HG02981 (cell line): ENCODE measurements around the gene PDE3B.
"Not testable (repeated sequence)": the region's sequence is repeated elsewhere in the genome, so short reads cannot be mapped to it uniquely, and the experiment has no call there.

ENCODE experiments used
- ATAC-seq: cut with Tn5 transposase; IDR thresholded peaks from one replicate; pipeline ENCODE4 v1.9.1; 2021; ENCODE audit warnings: mild to moderate bottlenecking, moderate library complexity; ENCODE audit not compliant: unreplicated experiment

Gene PDE3B

DNA sequence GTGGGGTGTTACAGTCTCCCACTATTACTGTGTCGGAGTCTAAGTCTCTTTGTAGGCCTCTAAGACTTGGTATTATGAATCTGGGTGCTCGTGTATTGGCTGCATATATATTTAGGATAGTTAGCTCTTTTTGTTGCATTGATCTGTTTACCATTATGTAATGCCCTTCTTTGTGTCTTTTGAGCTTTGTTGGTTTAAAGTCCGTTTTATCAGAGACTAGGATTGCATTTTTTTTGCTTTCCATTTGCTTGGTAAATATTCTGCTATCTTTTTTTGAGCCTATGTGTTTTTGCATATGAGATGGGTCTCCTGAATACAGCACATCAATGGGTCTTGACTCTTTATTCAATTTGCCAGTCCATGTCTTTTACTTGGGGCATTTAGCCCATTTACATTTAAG, 97.6 kb downstream of the PDE3B start:
- ATAC-seq = no peak

DNA sequence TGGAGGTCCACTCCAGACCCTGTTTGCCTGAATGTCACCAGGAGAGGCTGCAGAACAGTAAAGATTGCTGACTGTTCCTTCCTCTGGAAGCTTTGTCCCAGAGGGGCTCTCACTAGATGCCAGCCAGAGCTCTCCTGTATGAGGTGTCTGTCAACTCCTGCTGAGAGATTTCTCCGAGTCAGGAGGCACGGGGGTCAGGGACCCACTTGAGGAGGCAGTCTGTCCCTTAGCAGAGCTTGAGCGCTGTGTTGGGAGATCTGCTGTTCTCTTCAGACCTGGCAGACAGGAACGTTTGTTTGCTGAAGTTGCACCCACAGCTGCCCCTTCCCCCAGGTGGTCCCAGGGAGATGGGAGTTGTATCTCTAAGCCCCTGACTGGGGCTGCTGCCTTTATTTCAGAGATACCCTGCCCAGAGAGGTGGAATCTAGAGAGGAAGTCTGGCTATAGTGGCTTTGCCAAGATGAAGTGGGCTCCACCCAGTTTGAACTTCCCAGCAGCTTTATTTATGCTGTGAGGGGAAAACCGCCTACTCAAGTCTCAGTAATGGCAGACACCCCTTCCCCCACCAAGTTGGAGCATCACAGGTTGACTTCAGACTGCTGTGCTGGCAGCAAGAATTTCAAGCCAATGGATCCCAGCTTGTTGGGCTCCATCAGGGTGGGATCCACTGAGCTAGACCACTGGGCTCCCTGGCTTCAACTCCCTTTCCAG, 99.4 kb downstream of the PDE3B start:
- no peak for ATAC-seq

DNA sequence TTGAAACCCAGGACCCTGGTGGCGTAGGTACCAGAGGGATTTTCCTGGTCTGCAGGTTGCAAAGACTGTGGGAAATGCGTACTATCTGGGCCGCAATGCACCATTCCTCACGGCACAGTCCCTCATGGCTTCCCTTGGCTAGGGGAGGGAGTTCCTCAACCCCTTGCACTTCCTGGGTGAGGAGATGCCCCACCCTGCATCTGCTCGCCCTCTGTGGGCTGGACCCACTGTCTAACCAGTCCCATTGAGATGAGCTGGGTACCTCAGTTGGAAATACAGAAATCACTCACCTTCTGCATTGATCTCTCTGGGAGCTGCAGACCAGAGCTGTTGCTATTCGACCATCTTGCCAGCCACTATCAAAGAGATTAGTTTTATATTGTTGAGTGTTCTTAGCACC, 100.1 kb downstream of the PDE3B start:
- not testable (repeated sequence) for ATAC-seq

DNA sequence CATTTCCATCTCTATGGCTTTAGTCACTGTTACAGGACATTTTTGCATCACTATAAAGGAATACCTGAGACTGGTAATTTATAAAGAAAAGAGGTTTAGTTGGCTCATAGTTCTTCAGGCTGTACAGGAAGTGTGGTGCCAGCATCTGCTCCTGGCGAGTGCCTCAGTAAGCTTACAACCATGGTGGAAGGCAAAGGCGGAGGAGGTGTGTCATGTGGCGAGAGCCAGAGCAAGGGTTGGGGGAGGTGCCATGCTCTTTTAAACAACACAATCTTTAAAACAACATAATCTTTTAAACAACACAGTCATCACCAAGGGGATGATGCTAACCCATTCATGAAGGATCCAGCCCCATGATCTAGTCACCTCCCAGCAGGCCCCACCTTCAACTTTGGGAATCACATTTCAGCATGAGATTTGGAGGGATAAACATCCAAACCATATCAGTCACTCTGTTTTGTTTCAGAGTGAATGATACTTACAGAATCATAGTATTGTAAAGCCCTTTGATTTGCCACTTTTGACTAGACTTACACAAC, 103.3 kb downstream of the PDE3B start:
- no peak for ATAC-seq

DNA sequence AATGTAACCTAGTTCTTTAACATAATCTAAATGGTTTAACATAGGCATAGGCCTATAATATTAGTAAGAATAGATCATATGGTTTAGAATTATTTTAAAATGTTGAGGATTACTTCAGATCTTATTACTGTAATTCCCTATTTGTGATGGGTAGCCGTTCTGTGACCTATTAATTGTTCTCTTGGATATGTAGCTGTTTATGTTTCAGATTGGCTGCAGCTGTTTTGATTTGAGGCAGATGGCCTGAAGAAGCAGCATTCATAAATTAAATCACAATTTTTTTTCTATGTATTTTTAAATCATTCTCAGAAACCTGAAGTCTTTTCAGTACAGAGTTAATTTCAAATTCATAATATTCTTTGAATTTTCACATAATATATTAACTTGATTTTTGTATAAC, 104.5 kb downstream of the PDE3B start:
- ATAC-seq = no peak

DNA sequence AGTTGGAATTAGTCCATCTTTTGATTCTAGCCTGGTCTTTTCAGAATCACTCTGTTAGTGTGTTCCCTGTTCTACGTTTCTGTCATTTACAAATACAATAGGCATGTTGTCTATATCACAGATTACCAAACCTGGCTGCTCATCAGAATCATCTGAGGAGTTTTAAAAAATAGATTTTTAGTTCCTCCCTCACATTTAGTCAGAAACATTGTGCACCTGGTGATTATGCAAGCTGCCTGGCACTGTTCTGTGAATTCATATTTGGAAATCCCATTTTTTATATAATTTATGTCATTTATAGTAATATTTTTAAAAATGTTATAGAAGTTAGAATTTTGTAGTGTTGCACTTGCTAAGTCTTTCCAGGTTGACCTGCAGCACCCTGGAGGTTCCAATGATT, 107.3 kb downstream of the PDE3B start:
- no peak for ATAC-seq

DNA sequence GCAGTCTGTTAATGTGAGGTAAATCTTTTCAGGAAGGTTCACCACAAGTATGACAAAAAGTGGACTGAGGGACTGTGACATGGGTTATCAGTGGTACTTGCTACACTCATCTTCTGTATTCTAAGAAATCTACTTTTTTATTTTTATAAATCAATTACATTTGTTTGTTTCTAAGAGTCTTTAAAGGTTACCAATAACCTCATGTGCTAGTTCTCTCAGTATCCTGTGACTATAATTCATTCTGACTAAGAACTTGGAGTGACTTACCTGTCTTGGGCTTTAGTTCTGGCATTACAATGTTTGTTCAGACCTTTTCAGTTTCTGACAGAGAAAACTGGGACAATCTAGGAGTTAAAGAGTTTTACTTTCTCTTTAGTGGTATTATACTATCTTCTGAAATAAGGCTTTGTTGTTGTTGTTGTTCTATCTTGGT, 108.4 kb downstream of the PDE3B start:
- ATAC-seq = no peak

DNA sequence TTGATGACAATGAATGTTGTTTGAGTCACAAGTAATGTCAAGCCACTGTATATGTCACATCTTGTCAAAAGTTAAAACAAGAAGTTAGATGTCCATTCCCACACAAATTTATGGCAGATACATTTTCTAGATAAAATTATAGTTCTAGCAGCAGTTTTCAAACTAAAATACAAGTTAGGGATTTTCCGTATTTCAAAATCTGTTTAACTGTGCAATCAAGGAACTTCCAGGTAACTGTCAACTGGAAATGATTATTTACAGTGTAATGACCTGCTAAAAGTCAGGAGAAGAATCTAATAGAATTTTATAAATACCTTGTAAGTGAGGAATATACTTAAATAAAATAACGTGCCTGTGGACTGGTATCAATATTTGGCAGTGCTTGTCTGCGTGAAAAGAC, 111.5 kb downstream of the PDE3B start:
- ATAC-seq = no peak

DNA sequence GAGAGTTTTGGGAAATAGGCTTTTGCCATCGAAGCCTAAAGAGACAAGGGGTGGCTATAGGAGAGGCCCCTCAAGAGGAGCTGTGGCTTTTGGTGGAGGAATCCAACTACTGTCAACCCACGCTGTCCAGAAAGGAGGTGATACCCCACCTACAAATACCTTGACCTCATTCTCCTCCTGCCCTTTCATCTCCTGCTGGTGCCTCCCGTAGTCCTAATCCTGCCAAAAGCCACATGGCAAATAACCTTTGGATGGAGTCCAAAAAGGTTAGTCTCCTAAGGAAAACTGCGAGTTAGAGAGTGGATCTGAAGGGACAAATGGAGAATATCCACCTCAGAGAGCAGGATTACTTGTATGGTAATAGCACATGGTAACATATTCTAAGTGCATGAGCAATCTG, 112.7 kb downstream of the PDE3B start:
- ATAC-seq = no peak

DNA sequence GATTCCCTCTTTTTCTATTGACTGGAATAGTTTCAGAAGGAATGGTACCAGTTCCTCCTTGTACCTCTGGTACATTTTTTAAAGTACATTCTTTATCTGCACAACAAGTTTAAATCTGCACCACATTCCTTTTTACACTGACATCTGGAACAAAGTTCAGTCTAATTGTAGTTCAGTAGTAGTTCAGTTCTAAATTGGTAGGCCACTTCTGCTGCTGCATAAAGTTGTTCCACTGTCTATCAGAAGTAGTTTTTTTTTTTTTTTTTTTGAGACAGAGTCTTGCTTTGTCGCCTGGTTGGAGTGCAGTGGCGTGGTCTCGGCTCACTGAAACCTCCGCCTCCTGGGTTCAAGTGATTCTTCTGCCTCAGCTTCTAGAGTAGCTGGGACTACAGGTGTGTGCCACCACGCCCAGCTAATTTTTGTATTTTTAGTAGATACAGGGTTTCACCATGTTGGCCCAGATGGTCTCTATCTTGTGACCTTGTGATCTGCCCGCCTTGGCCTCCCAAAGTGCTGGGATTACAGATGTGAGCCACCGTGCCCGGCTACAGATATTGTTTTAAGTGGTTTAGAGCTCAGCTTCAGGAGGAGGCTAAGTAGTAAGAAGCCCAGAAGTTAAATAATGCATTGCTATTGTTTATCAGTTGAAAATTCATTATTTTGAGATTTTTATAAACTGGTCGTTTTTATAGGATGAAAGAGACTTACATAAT, 115.9 kb downstream of the PDE3B start:
- ATAC-seq = not testable (repeated sequence)

DNA sequence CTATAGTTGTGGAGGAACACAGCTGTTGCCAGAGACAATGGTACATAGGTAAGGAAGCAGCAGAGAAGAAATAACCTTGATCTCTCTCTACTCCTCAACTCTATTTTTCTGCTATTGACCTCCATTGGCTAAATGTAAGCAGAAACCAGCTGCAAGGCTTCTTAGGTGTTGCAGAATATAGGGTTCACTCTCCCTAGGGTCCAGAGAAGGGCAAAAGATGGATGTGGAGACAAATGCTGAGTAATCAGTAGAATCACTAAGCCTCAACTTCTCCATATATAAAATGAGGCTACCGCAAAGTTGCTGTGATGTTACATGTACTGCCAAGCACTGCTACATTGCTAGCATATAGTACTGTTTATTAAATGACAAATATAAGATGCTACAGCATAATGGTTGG, 120.6 kb downstream of the PDE3B start:
- ATAC-seq = no peak

DNA sequence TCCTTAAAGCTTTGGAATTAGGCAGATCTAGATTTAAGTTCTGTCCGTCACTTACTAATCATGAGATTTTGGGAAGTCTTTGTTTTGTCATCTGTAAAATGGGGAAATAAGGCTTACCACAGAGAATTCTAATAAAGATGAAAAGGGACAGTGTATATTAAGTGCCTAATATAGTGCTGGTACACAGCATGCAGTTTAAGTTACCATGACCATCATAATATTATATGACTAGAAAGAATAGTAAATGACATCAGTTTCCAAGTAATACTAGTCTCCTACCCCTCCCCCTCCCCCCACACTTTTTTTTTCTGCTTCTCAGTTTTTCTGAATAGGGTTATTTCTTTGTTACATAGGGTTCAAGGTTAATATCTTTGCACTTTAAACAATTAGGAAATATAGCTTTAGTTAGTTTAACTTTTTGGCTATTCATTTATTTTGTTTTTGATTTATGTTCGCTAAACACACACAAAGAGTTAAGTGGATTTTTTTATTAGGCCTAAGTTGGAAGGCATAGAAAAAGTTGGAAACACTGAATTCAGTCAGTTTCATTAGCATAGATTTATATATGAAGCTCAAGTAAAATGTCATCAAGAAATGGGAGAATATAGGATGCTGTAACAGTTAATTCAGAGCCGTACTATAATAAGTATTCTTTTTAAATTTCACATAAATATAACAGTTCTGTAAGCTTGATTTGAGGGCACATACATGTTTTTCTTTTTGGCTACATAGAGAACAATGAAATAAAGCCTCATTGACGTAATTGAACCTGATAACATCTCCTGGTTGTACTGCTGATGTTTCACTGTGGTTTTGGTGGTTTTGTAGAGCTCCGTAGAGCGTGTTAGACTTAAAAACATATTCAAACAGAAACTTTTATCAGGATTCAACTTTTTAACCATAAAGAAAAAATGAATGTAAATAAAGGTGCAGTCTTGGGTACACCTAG, 121.2 kb downstream of the PDE3B start:
- ATAC-seq = peak; percentile 84

DNA sequence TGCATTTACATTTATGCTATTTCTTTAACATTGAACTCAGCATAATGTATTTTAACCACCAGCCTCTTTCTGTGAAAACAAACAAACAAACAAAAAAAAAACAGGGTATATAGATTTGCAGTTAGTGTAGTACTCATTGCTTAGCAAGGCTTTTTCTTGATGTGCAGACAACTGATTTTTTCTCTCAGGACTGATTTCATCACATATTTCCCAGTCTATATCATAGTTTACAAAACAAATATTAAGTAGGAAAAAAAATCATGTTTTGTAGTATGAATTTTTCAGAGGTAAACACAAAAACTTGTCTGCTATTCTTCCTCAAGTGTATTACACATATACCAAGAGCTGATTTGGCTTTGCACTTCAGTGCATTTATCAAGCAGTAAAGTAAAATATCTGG, 123.0 kb downstream of the PDE3B start:
- ATAC-seq = no peak

DNA sequence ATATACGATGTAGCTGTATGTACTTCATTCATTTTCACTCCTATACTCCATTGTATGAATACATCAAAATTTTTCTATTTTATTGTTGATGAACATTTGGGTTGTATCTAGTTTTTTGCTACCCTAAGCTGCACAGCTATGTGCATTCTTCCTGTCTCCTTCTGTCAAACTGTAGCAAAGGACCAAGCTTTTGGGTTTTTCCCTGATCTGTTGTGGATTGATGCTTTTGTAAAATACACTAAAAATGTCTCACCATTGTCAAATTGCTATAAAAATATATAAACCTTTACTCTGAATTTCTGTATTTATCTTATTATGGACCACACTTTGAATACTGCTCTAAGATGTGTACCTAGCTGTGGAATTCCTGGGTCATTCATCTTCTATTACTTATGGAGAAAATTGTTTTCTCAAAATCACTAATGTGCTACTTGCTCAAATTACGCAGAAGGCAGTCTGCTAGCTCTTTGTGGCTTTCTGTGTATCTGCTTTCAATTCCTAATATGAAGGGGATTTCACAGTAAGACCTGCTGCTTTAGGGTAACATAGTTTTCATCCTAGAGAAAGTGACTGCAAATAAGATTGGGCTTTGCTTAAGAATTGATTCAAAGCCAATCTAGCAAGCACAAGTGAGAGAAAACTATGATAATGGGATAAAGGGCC, 125.1 kb downstream of the PDE3B start:
- peak; percentile 45 for ATAC-seq

DNA sequence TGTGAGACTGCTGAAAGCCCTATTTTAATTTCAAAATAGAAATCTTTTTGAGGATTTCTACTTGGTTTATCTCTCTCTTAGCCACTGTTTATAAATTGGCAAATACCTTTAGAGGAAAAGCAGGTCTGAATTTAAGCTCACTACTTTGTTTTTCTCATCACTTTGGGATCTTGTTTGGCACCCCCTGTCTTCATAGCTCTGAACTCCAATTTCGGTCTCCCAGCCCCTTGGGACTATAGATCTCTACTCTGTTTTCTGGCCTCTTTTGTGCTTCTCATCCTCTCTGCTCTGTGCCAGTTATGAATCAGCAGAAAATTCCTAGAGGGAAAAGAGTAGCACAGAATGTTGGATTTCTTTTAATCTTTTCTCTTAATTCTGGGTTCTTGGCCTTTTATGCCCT, 130.2 kb downstream of the PDE3B start:
- no peak for ATAC-seq

DNA sequence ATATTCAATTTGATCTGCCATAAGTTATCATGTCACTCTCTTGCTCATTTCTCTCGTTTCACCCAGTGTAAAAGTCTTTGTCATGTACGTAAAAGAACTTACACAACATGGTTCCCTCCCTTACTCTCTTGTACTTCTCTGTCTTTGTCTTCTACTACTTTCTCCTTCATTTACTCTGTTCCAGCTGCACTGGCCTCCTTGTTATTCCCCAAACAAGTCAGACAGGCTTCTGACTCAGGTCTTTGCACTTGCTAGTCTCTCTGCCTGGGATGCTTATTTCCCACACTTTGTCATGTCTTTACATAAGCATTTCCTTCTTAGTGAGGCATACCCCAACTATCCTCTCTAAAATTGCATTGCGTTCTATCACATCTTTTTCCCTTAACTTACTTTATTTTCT, 131.1 kb downstream of the PDE3B start:
- ATAC-seq = no peak

DNA sequence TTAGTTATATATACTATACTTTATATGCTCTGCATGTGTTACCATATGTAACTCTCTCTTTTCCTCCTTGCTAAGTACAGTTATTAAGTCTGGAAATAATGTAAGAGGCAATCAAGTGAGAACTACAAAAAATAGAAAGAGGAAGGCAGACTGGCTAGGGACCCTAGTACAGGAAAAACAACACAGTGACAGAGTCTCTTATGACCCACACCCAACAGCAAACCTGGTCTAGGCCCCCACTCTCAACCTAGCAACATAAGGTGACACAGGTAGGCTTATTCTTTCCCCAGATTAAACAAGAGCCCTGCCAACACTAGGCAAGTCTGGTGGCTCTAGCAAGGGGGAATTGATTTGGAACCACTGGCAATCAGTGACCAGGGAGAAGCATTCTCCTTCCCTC, 132.3 kb downstream of the PDE3B start:
- no peak for ATAC-seq

DNA sequence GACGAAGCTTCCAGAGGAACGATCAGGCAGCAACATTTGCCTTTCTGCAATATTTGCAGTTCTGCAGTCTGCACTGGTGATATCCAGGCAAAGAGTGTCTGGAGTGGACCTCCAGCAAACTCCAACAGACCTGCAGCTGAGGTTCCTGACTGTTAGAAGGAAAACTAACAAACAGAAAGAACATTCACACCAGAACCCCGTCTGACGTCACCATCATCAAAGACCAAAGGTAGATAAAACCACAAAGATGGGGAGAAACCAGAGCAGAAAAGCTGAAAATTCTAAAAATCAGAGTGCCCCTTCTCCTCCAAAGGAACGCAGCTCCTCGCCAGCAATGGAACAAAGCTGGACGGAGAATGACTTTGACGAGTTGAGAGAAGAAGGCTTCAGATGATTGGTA, 134.9 kb downstream of the PDE3B start:
- not testable (repeated sequence) for ATAC-seq

DNA sequence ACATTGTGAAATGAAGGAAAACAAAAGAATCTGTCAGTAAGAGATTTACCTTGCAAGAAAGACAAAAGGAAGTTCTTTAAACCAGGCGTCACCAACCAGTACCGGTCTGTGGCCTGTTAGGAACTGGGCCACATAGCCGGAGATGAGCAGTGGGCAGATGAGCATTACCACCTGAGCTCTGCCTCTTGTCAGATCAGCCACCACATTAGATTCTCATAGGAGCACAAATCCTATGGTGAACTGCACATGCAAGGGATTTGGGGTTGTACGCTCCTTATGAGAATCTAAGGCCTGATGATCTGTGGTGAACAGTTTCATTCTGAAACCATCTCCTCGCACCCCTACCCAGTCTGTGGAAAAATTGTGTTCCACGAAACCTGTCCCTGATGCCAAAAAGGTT, 140.2 kb downstream of the PDE3B start:
- no peak for ATAC-seq

DNA sequence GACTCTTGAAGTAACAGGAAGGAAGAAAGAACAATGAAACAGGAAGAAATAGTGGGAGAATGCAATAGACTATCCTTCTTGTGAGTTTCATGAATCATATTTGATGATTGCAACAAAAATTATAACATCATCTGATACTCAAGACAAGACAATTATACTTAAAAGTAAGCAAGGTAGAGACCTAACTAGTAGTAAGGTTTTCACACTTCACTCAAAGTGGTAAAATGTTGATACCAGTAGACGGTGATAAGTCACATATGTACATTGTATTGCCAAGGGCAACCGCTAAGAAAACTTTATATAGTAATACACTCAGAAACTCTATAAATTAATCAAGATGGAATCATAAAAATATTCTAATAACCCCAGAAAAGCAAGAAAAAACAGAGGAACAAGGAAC, 140.6 kb downstream of the PDE3B start:
- ATAC-seq = no peak
